Globus pallidus (tissue), 1 donor: ENCODE measurements around the gene PRM3.

ENCODE experiments used
- DNase-seq: peaks from one replicate; pipeline ENCODE4 v3.0.0-alpha.2; 2015; ENCODE audit warnings: low spot score

Gene PRM3

GRCh38 chr16:11258553-11259492 is 14.6 kb downstream of the PRM3 start:
- DNase-seq = peak; percentile 86

GRCh38 chr16:11257131-11257938 is 16.1 kb downstream of the PRM3 start:
- DNase-seq = peak; percentile 83

GRCh38 chr16:11256661-11257130 is 16.7 kb downstream of the PRM3 start:
- peak; percentile 32 for DNase-seq

- peak; percentile 82 for DNase-seq
Measured at GRCh38 chr16:11255737-11256660, 17.4 kb downstream of the PRM3 start, which contains the start of gene SOCS1. Gene SOCS1 (minus strand): TSS chr16:11256204. CDS start chr16:11255478, 726 bp downstream.

GRCh38 chr16:11254913-11255736 is 18.3 kb downstream of the PRM3 start:
- no peak for DNase-seq

GRCh38 chr16:11253995-11254912 is 19.2 kb downstream of the PRM3 start:
- DNase-seq = no peak

- no peak for DNase-seq
Measured at GRCh38 chr16:11253009-11253994, 20.1 kb downstream of the PRM3 start.

GRCh38 chr16:11252482-11252931 is 20.9 kb downstream of the PRM3 start:
- no peak for DNase-seq

- DNase-seq = no peak
Measured at GRCh38 chr16:11251525-11252481, 21.6 kb downstream of the PRM3 start.

GRCh38 chr16:11250786-11251524 is 22.5 kb downstream of the PRM3 start:
- DNase-seq = no peak

- no peak for DNase-seq
Measured at GRCh38 chr16:11250091-11250785, 23.2 kb downstream of the PRM3 start.

GRCh38 chr16:11249233-11250061 is 24.0 kb downstream of the PRM3 start:
- no peak for DNase-seq

GRCh38 chr16:11248133-11248532 is 25.3 kb downstream of the PRM3 start:
- DNase-seq = no peak

- no peak for DNase-seq
Measured at GRCh38 chr16:11245988-11246387, 27.4 kb downstream of the PRM3 start.
